GM18951 (cell line): Measurements from ENCODE around the gene LTB4R2.
A peak's percentile ranks its signal among the peaks of the same experiment; 100 is the strongest.

ENCODE experiments used
- POLR2A ChIP-seq: IDR thresholded peaks from 4 replicates; pipeline ENCODE4 v1.6.1; 2011; ENCODE audit warnings: mild to moderate bottlenecking; ENCODE audit not compliant: insufficient read length, insufficient read depth; ENCODE audit errors: extremely low read depth
- in situ Hi-C: fragments of 300-500 bp; cut with MboI; formaldehyde crosslinking; loops from one replicate; pipeline ENCODE4 v1.12.0; 2022; ENCODE audit warnings: low sequenced_read_pairs, mixed read lengths, inconsistent platforms; ENCODE audit not compliant: unreplicated experiment

The LTB4R2 gene

GRCh38 chr14:24334431-24335291 lies 24.7 kb downstream of the LTB4R2 start, which contains the start of gene ADCY4:
Gene ADCY4, minus strand, starts transcription at chr14:24335071. Its CDS starts 419 bp downstream, at chr14:24334652.
- in situ Hi-C loops, result loop anchor here (10.0 kb wide), 1 partner anchor 100 kb away; no protein-coding TSS in a partner anchor
- no peak for TF ChIP-seq POLR2A

- in situ Hi-C loops, result loop anchor here (10.0 kb wide), 1 partner anchor 99 kb away; no protein-coding TSS in a partner anchor
- TF ChIP-seq POLR2A, result no peak
These were observed 25.7 kb downstream of the LTB4R2 start for GRCh38 chr14:24335461-24336171.

- TF ChIP-seq POLR2A, result no peak
- in situ Hi-C loops, result loop anchor here (10.0 kb wide), 1 partner anchor 98 kb away; no protein-coding TSS in a partner anchor
These were observed 27.3 kb downstream of the LTB4R2 start for GRCh38 chr14:24337144-24337823.

GRCh38 chr14:24337824-24338175 lies 27.9 kb downstream of the LTB4R2 start:
- in situ Hi-C loops, result loop anchor here (10.0 kb wide), 1 partner anchor 97 kb away; no protein-coding TSS in a partner anchor
- TF ChIP-seq POLR2A, result no peak

- in situ Hi-C loops, result loop anchor here (10.0 kb wide), 1 partner anchor 96 kb away; no protein-coding TSS in a partner anchor
- no peak for TF ChIP-seq POLR2A
These were observed 28.9 kb downstream of the LTB4R2 start for GRCh38 chr14:24338843-24339242.

- peak; percentile 71 for TF ChIP-seq POLR2A
- in situ Hi-C loops, result loop anchor here (10.0 kb wide), 1 partner anchor 95 kb away; no protein-coding TSS in a partner anchor
These were observed 29.6 kb downstream of the LTB4R2 start, which contains the start of gene RIPK3 for GRCh38 chr14:24339284-24340151. Gene RIPK3, minus strand, starts transcription at chr14:24339991. Its CDS starts 165 bp downstream, at chr14:24339826.

- in situ Hi-C loops, result no loop called here
- no peak for TF ChIP-seq POLR2A
These were observed 30.7 kb downstream of the LTB4R2 start for GRCh38 chr14:24340606-24341005.

- in situ Hi-C loops, result no loop called here
- TF ChIP-seq POLR2A, result no peak
These were observed 32.9 kb downstream of the LTB4R2 start for GRCh38 chr14:24342889-24343288.

- no peak for TF ChIP-seq POLR2A
- in situ Hi-C loops, result no loop called here
These were observed 34.1 kb downstream of the LTB4R2 start for GRCh38 chr14:24343795-24344660.

GRCh38 chr14:24347134-24347533 lies 37.2 kb downstream of the LTB4R2 start:
- in situ Hi-C loops, result no loop called here
- TF ChIP-seq POLR2A, result no peak

GRCh38 chr14:24348186-24348585 lies 38.2 kb downstream of the LTB4R2 start:
- no peak for TF ChIP-seq POLR2A
- in situ Hi-C loops, result no loop called here
